GM21717 (cell line): Measurements from ENCODE around the gene TYK2.
"Not testable (repeated sequence)": the region's sequence is repeated elsewhere in the genome, so short reads cannot be mapped to it uniquely, and the experiment has no call there.

Experiments used
- ATAC-seq: cut with Tn5 transposase; IDR thresholded peaks from one replicate; pipeline ENCODE4 v1.9.1; 2021; ENCODE audit warnings: mild to moderate bottlenecking, moderate library complexity; ENCODE audit not compliant: unreplicated experiment

TYK2 gene

DNA sequence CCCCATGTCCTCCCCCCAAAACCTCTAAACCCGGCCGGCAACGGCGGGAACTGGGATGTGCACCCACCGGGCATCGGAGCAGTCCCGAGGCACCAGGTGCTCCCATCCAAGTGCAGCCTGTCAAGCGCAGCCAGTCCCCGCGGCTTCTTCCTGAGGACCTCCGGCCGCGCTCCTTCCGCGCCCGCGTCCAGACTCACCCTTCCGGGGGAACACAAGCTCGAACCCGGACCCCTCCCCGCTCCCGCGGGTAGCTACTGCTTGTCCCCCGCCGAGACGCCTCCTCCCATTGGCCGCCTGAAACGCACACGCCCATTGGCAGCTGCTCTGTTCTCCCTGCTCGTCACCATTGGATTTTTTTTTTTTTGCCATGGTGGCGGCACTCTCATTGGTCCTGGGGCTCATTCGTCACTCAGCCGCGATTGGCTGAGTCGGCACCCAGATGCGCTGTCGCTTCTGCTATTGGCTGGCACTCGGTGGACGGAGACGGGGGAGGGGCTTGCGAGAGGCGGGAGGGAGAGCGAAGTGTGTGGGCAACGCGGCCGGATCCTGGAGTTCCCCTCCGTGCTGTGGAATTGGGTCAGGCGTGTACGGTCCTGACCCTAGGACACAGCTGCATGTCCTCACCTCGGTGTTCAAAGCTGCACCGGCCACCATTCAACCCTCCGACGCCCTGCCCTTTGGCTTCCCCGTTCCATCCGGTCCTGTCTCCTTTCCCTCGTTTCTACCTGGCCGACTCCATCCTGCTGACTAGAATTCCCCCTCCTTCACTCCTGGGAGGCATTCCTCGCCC is at the start of gene TYK2:
TYK2 (minus strand) TSS at position 260 of the 790 bp plus-strand sequence. CDS start 2,166 bp downstream, outside the sequence.
- ATAC-seq = peak; percentile 78

GRCh38 chr19:10428996-10429381 is 48.6 kb upstream of the TYK2 start:
- no peak for ATAC-seq

GRCh38 chr19:10427169-10427568 is 46.8 kb upstream of the TYK2 start:
- ATAC-seq = no peak

DNA sequence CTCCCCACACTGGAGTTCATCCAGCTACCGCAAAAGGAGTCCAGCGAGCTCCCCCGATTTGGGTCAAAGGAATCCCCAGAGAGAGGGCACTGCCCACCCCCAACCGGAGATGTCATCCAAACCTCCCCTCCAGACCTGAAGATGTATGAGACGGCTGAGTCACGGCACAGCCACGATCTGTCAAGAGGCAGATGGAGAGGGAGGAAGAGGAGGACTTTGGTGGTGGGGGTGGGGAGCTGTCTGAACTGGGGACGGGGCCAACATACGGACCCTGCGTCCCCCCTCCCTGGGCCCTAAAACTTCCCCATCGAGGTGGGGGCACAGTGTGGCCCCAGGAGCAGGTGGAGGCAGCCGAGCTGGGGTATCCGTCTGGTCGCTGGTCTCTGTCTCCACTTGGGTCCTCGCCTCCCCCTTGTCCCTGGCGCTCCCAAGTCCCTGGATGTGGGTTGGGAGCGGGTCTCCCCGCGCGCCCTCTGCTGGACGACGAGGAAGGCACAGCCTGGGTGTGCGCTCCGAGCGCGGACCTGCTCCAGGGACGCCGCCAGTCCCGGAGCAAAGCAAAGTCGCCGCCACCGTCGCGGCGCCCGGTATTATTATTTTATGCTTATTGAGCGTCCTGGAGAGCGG is 43.8 kb upstream of the TYK2 start:
- no peak for ATAC-seq

DNA sequence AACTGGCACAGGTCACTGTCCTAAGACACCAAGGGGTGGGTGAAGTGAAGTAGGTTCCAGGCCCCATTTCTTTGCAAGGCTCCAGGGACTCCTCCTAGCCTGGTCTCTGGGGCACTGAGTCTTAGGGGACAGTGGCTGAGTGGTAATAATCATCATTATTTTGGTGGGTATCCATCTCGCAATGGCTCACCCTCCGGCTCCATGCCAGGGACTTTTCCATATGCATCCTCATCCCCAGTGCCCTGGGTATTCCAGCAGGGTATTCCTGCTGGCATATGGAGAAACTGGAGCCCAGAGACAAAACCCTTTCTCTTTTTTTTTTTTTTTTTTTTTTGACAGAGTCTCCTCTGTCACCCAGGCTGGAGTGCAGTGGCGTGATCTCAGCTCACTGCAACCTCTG is 42.5 kb upstream of the TYK2 start:
- no peak for ATAC-seq

GRCh38 chr19:10422046-10422461 is 41.7 kb upstream of the TYK2 start:
- no peak for ATAC-seq

- no peak for ATAC-seq
Measured at GRCh38 chr19:10421240-10422045, 41.1 kb upstream of the TYK2 start.

DNA sequence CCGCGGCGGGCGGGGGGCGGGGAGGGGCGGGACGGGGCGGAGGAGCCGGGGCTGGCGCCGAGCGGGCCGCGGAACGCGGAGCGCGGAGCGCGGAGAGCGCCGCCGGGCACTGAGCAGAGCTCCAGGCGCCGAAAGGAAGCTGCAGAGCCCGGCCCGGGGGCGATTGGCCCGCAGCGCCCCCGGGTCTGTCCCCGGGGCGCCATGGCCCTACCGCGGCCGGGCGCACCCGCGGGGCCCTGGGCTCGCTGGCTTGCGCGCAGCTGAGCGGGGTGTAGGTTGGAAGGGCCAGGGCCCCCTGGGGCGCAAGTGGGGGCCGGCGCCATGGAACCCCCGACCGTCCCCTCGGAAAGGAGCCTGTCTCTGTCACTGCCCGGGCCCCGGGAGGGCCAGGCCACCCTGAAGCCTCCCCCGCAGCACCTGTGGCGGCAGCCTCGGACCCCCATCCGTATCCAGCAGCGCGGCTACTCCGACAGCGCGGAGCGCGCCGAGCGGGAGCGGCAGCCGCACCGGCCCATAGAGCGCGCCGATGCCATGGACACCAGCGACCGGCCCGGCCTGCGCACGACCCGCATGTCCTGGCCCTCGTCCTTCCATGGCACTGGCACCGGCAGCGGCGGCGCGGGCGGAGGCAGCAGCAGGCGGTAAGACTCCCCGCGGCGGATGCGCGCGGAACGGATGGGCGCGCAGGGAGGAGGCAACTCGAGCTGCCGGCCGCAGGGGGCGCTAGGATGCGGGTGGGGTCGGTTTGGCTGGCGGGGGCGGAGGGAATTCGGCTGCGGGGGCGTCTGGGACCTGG is 40.3 kb upstream of the TYK2 start, which contains the start of gene PDE4A:
PDE4A (plus strand) TSS at position 95 of the 796 bp plus-strand sequence; CDS start at position 322, 227 bp downstream.
- ATAC-seq = no peak

DNA sequence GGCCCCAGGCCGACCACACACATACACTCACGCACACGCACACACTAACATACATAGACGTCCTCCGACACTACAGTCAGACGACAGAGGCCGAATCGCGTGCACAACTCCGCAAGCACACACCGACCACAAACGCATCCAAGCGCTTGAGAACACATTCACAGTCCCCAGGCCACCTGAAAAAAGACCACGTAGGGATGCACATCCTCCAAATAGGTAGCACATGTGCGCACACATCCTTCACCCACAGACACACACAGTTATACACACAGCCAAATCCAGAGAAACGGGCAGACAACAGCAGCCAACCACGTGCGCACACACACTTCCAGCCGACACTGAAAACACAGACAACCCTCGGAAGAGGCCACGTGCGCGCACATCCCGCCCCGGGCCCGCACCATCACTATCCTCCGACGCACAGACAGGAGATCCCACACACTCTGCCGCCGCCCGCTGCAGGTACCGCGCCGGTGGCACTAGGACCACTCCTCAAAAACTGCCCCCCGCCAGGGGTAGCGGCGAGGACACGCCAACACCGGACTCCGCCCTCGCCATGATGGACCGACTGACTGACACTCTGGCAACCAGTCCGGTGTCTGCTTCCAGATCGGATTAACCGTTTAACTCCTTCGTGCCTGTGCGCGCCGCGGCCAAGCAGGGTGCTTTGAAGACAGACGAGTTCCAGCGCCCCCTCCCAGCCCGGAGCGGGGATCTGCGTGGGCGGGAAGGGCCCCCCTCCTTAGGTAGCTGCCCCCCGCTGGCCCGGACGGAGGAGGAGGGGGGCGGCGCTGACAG is 39.5 kb upstream of the TYK2 start:
- ATAC-seq = no peak

DNA sequence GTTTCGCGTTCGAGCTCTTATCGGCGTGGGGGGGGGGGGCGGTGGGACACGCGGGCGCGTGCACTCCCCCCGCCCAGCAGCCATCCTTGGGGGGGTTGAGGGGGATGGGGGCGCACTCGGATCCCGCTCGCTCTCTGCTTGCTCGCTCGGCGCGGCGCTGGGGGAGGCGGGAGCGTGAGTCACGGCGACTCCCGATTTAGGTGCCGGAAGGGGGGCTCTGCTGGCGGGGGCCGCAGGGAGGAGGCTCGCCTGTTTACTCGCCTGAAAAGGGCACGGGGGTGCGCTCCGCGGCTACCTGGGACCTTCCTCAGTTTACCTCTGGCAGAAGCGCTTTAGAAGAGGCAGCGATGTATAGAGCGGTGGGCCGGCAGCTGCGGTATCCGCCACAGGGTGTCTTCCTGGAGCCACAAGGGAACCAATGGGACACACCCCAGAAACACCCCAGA is 38.9 kb upstream of the TYK2 start:
- no peak for ATAC-seq

- no peak for ATAC-seq
Measured at GRCh38 chr19:10418485-10419199, 38.3 kb upstream of the TYK2 start.

- no peak for ATAC-seq
Measured at GRCh38 chr19:10418235-10418484, 37.8 kb upstream of the TYK2 start.

- ATAC-seq = no peak
Measured at GRCh38 chr19:10417541-10418234, 37.3 kb upstream of the TYK2 start.

- ATAC-seq = peak; percentile 40
Measured at GRCh38 chr19:10416380-10417257, 36.2 kb upstream of the TYK2 start.

DNA sequence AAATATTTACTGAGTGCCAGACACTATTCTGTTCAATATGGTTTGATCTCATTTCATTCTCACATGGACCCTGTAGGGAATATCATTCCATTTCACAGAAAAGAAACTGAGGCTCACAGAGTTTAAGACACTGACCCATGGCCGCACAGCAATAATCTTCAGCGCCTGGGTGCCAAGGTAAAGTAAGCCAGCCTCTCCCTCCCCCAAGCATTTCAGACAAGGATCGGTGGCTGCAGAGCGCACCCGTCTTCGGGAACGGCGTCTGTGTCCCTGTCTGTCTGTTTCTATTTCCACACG is 35.7 kb upstream of the TYK2 start:
- no peak for ATAC-seq

- ATAC-seq = peak; percentile 33
Measured at GRCh38 chr19:10412257-10412977, 32.0 kb upstream of the TYK2 start.

DNA sequence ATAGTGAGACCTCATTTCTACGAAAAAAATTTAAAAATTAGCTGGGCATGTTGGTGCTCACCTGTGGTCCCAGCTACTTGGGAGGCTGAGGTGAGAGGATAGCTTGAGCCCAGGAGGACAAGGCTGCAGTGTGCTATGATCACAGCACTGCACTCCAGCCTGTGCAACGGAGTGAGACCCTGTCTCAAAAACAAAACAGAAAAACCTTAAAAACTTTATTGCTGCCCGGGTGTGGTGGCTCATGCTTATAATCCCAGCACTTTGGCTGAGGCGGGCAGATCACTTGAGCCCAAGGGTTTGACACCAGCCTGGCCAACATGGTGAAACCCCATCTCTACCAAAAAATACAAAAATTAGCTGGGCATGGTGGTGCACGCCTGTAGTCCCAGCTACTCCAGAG is 30.9 kb upstream of the TYK2 start:
- not testable (repeated sequence) for ATAC-seq
